ENCODE data around the gene WWTR1.

WWTR1 gene

GRCh38 chr3:149532489-149533180 is 125.2 kb downstream of the WWTR1 start:
- DNase-seq (ENCODE audit: low spot score): no peak

GRCh38 chr3:149529099-149529498 is 128.7 kb downstream of the WWTR1 start:
- DNase-seq (ENCODE audit: low spot score): no peak

GRCh38 chr3:149528340-149528650 is 129.5 kb downstream of the WWTR1 start:
- no peak for DNase-seq (ENCODE audit: low spot score)

- DNase-seq (ENCODE audit: low spot score): no peak
These were observed 130.1 kb downstream of the WWTR1 start for GRCh38 chr3:149527531-149528339.

GRCh38 chr3:149523512-149524299 is 134.1 kb downstream of the WWTR1 start:
- no peak for DNase-seq (ENCODE audit: low spot score)

- no peak for DNase-seq (ENCODE audit: low spot score)
These were observed 137.9 kb downstream of the WWTR1 start for GRCh38 chr3:149519912-149520311.

GRCh38 chr3:149516920-149517319 is 140.9 kb downstream of the WWTR1 start:
- DNase-seq (ENCODE audit: low spot score): no peak

- no peak for DNase-seq (ENCODE audit: low spot score)
These were observed 142.6 kb downstream of the WWTR1 start for GRCh38 chr3:149515249-149515648.

- DNase-seq (ENCODE audit: low spot score): no peak
These were observed 143.4 kb downstream of the WWTR1 start for GRCh38 chr3:149514471-149514870.

- DNase-seq (ENCODE audit: low spot score): peak; percentile 43
These were observed 145.6 kb downstream of the WWTR1 start for GRCh38 chr3:149512073-149512782.

GRCh38 chr3:149511040-149511626 is 146.7 kb downstream of the WWTR1 start:
- no peak for DNase-seq (ENCODE audit: low spot score)

GRCh38 chr3:149510480-149510879 is 147.3 kb downstream of the WWTR1 start:
- no peak for DNase-seq (ENCODE audit: low spot score)

GRCh38 chr3:149509526-149509925 is 148.3 kb downstream of the WWTR1 start:
- DNase-seq (ENCODE audit: low spot score): no peak

- DNase-seq (ENCODE audit: low spot score): no peak
These were observed 150.1 kb downstream of the WWTR1 start for GRCh38 chr3:149507491-149508324.

- DNase-seq (ENCODE audit: low spot score): no peak
These were observed 150.9 kb downstream of the WWTR1 start for GRCh38 chr3:149506965-149507364.

- DNase-seq (ENCODE audit: low spot score): no peak
These were observed 151.3 kb downstream of the WWTR1 start for GRCh38 chr3:149506540-149506939.

GRCh38 chr3:149502438-149502837 is 155.4 kb downstream of the WWTR1 start:
- no peak for DNase-seq (ENCODE audit: low spot score)

GRCh38 chr3:149501524-149501923 is 156.3 kb downstream of the WWTR1 start:
- DNase-seq (ENCODE audit: low spot score): no peak

GRCh38 chr3:149497966-149498670 is 159.7 kb downstream of the WWTR1 start:
- no peak for DNase-seq (ENCODE audit: low spot score)

GRCh38 chr3:149496891-149497290 is 160.9 kb downstream of the WWTR1 start:
- DNase-seq (ENCODE audit: low spot score): no peak
